AG09309 (cell line): ENCODE measurements around the gene ACTR6.

Experiments used
- DNase-seq: peaks from one replicate; pipeline ENCODE4 v3.0.0-alpha.2; 2010; ENCODE audit warnings: low read depth
- H3K4me3 ChIP-seq: 2 replicates; pipeline ENCODE4 v1.5.1; 2011; ENCODE audit warnings: mild to moderate bottlenecking, low read depth, low read length, moderate library complexity; ENCODE audit not compliant: control insufficient read depth
- TF ChIP-seq, protein P1 (sequence below): IDR thresholded peaks from 2 replicates; pipeline ENCODE4 v1.5.1; 2011; ENCODE audit warnings: mild to moderate bottlenecking, low read depth, low read length, inconsistent platforms; ENCODE audit not compliant: insufficient read depth, control insufficient read depth; ENCODE audit errors: missing control alignments

ACTR6 gene

DNA sequence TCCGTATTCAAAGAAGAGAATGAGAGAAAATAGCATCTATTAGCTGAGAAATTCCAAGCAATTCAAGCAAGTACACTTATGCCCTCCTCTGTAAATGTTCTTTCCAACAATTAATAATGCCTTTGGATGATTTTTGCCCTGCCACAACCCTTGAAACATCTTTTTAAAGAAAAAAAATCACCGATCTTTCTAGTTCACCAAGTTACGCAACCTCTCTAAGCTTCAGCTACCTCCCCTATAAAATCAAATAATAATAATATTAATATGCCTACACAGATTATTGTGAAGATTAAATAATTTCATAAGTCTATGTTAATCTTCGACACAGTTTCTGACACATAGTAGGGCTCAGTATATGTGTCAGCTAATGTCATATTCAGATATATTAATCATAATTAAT is 47.1 kb downstream of the ACTR6 start:
- DNase-seq: no peak
- H3K4me3 ChIP-seq: no peak overlapping the region
- TF ChIP-seq, protein P1, sequence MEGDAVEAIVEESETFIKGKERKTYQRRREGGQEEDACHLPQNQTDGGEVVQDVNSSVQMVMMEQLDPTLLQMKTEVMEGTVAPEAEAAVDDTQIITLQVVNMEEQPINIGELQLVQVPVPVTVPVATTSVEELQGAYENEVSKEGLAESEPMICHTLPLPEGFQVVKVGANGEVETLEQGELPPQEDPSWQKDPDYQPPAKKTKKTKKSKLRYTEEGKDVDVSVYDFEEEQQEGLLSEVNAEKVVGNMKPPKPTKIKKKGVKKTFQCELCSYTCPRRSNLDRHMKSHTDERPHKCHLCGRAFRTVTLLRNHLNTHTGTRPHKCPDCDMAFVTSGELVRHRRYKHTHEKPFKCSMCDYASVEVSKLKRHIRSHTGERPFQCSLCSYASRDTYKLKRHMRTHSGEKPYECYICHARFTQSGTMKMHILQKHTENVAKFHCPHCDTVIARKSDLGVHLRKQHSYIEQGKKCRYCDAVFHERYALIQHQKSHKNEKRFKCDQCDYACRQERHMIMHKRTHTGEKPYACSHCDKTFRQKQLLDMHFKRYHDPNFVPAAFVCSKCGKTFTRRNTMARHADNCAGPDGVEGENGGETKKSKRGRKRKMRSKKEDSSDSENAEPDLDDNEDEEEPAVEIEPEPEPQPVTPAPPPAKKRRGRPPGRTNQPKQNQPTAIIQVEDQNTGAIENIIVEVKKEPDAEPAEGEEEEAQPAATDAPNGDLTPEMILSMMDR: no peak

DNA sequence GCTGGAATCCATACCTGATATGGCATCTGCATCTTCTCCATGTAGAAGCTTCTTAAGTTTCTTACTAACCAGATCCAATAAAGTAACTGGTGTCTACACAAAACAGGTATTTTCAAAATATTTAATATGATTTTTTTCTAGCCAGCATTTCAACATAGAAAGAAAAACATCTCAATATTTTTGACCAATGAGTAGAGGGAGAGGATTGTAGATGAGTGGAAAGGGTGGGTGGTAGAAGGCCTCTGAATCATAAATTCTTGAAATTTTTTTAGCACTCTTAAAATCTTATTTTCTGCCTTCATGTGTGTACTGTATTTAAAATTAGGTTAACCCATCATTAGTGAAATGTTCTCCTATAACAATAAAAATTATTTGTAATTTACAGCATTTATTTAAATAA is 48.3 kb downstream of the ACTR6 start:
- TF ChIP-seq, protein P1: no peak
- DNase-seq: no peak

DNA sequence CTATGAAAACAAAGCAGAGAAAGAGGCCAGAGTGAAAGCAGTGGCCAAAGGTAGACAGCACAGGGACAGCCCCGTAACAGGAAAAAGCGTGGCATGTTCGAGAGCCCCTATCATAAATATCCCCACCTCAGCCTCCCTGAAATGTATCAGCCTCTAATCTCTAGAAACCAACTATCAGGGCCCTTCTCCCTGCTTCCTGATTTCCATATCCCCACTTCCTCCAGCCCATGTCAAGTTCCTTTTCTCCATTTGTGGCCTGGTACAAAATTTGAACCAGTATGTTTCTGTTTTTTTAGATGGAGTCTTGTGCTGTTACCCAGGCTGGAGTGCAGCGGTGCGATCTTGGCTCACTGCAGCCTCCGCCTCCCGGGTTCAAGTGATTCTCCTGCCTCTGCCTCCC is 49.3 kb downstream of the ACTR6 start:
- TF ChIP-seq, protein P1: no peak
- DNase-seq: no peak
- H3K4me3 ChIP-seq: no peak overlapping the region

More for the DNA sequence above, 48.3 kb downstream of the ACTR6 start:
- H3K4me3 ChIP-seq: no peak overlapping the region

DNA sequence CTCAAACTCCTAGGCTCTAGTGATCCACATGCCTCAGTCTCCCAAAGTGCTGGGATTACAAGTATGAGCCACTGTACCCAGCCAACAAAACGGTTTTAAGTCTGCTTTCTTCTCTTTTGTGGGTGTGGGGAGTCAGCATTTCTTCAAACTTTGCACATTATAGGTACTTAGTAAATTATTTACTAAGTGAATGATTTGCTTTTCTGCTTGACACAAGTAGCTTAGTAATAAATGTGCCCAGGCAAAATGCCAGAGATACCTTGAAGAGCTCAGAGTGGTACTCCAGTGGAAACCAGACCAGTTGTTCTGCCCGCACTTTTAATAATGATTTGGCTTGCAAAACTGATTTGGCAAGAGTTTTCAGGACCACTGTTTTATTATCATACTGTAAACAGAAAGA is 51.3 kb downstream of the ACTR6 start:
- TF ChIP-seq, protein P1: no peak
- no peak overlapping the region for H3K4me3 ChIP-seq
- DNase-seq: no peak

DNA sequence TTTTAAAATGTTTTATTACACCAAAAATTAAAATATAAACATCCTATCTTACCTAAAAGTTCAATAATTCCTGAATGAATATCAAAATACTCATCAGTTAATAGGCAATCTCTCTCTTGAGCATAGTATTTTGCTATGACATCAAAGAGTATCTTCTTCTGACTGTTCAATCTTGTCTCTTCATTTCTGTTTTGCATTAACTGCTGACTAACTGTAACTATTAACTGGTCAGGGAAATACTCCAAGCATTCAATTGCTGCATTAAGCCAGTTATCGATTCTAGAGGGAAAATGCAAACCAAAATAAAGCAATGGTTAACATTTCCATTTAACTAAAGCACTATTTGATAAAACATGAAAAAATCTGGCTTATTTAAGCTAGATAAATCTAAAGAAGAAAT is 52.8 kb downstream of the ACTR6 start:
- TF ChIP-seq, protein P1: no peak
- DNase-seq: no peak
- H3K4me3 ChIP-seq: no peak overlapping the region

DNA sequence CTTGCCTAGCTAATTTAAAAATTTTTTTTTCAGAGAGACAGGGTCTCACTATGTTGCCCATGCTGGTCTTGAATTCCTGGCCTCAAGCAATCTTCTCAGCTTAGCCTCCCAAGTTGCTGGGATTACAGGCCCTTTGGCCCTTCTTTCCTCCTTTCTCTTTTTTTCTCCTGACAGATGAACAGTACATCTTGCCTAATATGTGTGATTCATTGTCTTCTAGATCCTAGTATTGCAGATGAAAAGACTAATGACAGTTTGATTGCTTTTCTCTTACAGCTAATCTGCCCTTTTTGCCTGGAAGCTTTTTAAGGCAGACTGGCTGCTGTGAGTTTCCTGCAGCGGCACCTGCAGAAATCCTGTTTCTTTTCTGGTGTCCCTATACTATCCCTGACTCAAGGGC is 54.3 kb downstream of the ACTR6 start:
- H3K4me3 ChIP-seq: no peak overlapping the region
- no peak for DNase-seq
- TF ChIP-seq, protein P1: no peak

DNA sequence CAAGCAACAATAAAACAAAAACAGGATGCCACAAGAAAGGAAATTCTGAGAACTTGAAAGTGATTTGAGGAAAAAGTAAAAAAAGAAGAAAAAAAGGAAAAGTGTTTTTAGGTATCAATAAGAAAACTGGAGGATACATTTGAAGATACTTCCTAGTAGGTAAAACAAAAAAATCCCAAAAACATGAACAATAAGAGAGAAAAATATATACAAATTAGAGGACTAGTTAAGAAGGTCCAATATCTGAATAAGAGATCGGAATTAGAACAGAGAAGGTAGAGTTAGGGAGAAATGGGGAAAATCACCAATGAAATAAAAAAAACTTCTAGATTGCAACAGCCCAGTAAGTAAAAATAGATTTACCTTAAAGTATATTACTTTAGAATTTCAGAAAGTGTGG is 57.5 kb downstream of the ACTR6 start:
- DNase-seq: no peak
- TF ChIP-seq, protein P1: no peak
- H3K4me3 ChIP-seq: no peak overlapping the region
